PC-3 (cell line): Measurements from ENCODE around the gene CDHR2. TPM values are rescaled to one million over a fixed set of nuclear protein-coding genes. Genes with fewer than 3 reads are reported as not detected.

Source experiments
- ATAC-seq: fragments of 200-7000 bp; cut with Tn5 transposase; 2 replicates; pipeline ENCODE4 v1.9.1; 2020; ENCODE audit warnings: mild to moderate bottlenecking, moderate library complexity
- BruUV-seq: library from RNA; stranded (reverse); fragments of 400-500 nt; replicated peaks from 2 replicates; lab custom pipeline; 2021; lab: Mats Ljungman, UMichigan
- CTCF ChIA-PET: fragments of 300-600 bp; sonication (Branson Sonifier 250); formaldehyde crosslinking; loops from one replicate; lab custom pipeline; 2022; ENCODE audit warnings: antibody characterized with exemption; lab: Charles Lee
- POLR2A ChIA-PET: fragments of 300-600 bp; sonication (Branson Sonifier 250); formaldehyde crosslinking; loops from one replicate; lab custom pipeline; 2022; ENCODE audit warnings: antibody characterized with exemption; ENCODE audit not compliant: unreplicated experiment; lab: Charles Lee
- DNase-seq: peaks from one replicate; pipeline ENCODE4 v3.0.0-alpha.2; 2015
- H2AFZ ChIP-seq: fragments of 300-600 bp; sonication (generic); 2 replicates; pipeline ENCODE4 v1.6.0; 2016; ENCODE audit warnings: antibody characterized with exemption, low read length
- H3F3A ChIP-seq: fragments of 300-600 bp; sonication (generic); one replicate; pipeline ENCODE4 v1.6.0; 2017; ENCODE audit warnings: antibody characterized with exemption, low read length, control low read depth, mild to moderate bottlenecking; ENCODE audit not compliant: unreplicated experiment
- H3K27ac ChIP-seq: fragments of 300-600 bp; sonication (generic); 2 replicates; pipeline ENCODE4 v1.5.1; 2016; ENCODE audit warnings: mild to moderate bottlenecking, low read length
- H3K27me3 ChIP-seq: fragments of 300-600 bp; sonication (generic); 2 replicates; pipeline ENCODE4 v1.6.1; 2016; ENCODE audit warnings: low read length, mixed read lengths
- H3K36me3 ChIP-seq: fragments of 300-600 bp; sonication (generic); 2 replicates; pipeline ENCODE4 v1.6.1; 2016; ENCODE audit warnings: low read depth, mixed run types, low read length, mixed read lengths
- H3K4me1 ChIP-seq: fragments of 300-600 bp; sonication (generic); 2 replicates; pipeline ENCODE4 v1.5.1; 2016; ENCODE audit warnings: low read length; ENCODE audit not compliant: insufficient read depth
- H3K4me2 ChIP-seq: fragments of 300-600 bp; sonication (generic); 2 replicates; pipeline ENCODE4 v1.6.0; 2016; ENCODE audit warnings: low read length
- H3K4me3 ChIP-seq: fragments of 300-600 bp; sonication (generic); 2 replicates; pipeline ENCODE4 v1.5.1; 2016; ENCODE audit warnings: mild to moderate bottlenecking, low read length, mixed read lengths
- H3K79me2 ChIP-seq: fragments of 300-600 bp; sonication (generic); 2 replicates; pipeline ENCODE4 v1.6.1; 2017; ENCODE audit warnings: low read length, mixed read lengths
- H3K9ac ChIP-seq: fragments of 300-600 bp; sonication (generic); 2 replicates; pipeline ENCODE4 v1.6.0; 2016; ENCODE audit warnings: mild to moderate bottlenecking, low read length
- H3K9me2 ChIP-seq: fragments of 300-600 bp; sonication (generic); replicated peaks from 2 replicates; pipeline ENCODE4 v1.6.1; 2016; ENCODE audit warnings: mixed run types, low read length, mixed read lengths
- H3K9me3 ChIP-seq: fragments of 300-600 bp; sonication (generic); 2 replicates; pipeline ENCODE4 v1.6.1; 2016; ENCODE audit warnings: low read length, mixed read lengths
- H4K20me1 ChIP-seq: fragments of 300-600 bp; sonication (generic); 2 replicates; pipeline ENCODE4 v1.6.1; 2016; ENCODE audit warnings: low read length, mixed read lengths
- CTCF ChIP-seq: fragments of 300-600 bp; sonication (generic); conservative IDR thresholded peaks from 2 replicates; pipeline ENCODE4 v1.5.1; 2017; ENCODE audit warnings: antibody characterized with exemption, low read depth, mild to moderate bottlenecking, low read length
- EZH2 ChIP-seq: fragments of 300-600 bp; sonication (generic); IDR thresholded peaks from one replicate; pipeline ENCODE4 v1.6.1; 2017; ENCODE audit warnings: antibody characterized with exemption, mild to moderate bottlenecking, low read length; ENCODE audit not compliant: unreplicated experiment
- EZH2phosphoT487 ChIP-seq: fragments of 300-600 bp; sonication (generic); IDR thresholded peaks from 2 replicates; pipeline ENCODE4 v1.6.1; 2018; ENCODE audit warnings: mild to moderate bottlenecking, antibody characterized with exemption, low read length, borderline replicate concordance
- intact Hi-C: fragments of 100-400 bp; cut with micrococcal nuclease; formaldehyde crosslinking; loops from 2 replicates; pipeline ENCODE4 v1.9.0; 2023
- total RNA-seq: library from RNA; depleted of rRNA; stranded (reverse); fragments of >200 nt; gene quantifications from 2 replicates; pipeline ENCODE4 v1.2.3, GENCODE V29; 2014

Gene CDHR2
- total RNA-seq, 1 experiment from 2014 or later = 0.07 TPM

- Histone ChIP-seq H3K4me2 (peak overlapping the region; percentile 96), H3K27me3 (no peaks in the 10 kb centered on the region), H3K4me3 (peak overlapping the region; percentile 93), H3K9ac (peak overlapping the region; percentile 97), H3K4me1 (peaks cover 35% of the 10 kb centered on the region), H4K20me1 (peaks cover 13% of the 10 kb centered on the region), H3K79me2 (peaks cover 43% of the 10 kb centered on the region), H3K9me3 (no peaks in the 10 kb centered on the region), H2AFZ (peak overlapping the region; percentile 76), H3K36me3 (peaks cover 6% of the 10 kb centered on the region; the same call in 1 of the 2 replicates), H3F3A (no peaks in the 10 kb centered on the region), H3K27ac (peak overlapping the region; percentile 74), H3K9me2 (no peaks in the 10 kb centered on the region)
- DNase-seq = peak; percentile 66
- POLR2A ChIA-PET = interaction anchor here (1.5 kb wide), 1 partner anchor 88 kb away, joined by 9 read pairs; the partner anchor contains the start of gene FAF2
- TF ChIP-seq EZH2phosphoT487 = no peak
- TF ChIP-seq EZH2 = no peak
- no peak for TF ChIP-seq CTCF
- TSS peak; percentile 28 for BruUV-seq
- ATAC-seq = peak; percentile 28
- intact Hi-C loops = no loop called here
- CTCF ChIA-PET = interaction anchor here (0.7 to 3.2 kb wide), 2 partner anchors 89 to 919 kb away, joined by 5 to 13 read pairs; no protein-coding TSS in a partner anchor
Observed at GRCh38 chr5:176536132-176536901, 12.8 kb upstream of the CDHR2 start.

GRCh38 chr5:176536902-176537553 lies 12.1 kb upstream of the CDHR2 start, which contains the start of gene RNF44:
RNF44 (minus strand) TSS chr5:176537402; CDS start chr5:176532472, 4,930 bp downstream.
- peak; percentile 73 for TF ChIP-seq EZH2phosphoT487
- TF ChIP-seq EZH2 = no peak
- no peak for TF ChIP-seq CTCF
- no TSS peak for BruUV-seq
- Histone ChIP-seq H3F3A (no peaks in the 10 kb centered on the region), H3K36me3 (no peaks in the 10 kb centered on the region; the same call in 1 of the 2 replicates), H3K4me3 (peak within 1 kb of the TSS; percentile 93), H3K9ac (peak within 1 kb of the TSS; percentile 97), H3K9me2 (no peaks in the 10 kb centered on the region), H3K9me3 (no peaks in the 10 kb centered on the region), H3K4me2 (peak within 1 kb of the TSS; percentile 96), H3K4me1 (peaks cover 42% of the 10 kb centered on the region), H3K27ac (peak within 1 kb of the TSS; percentile 74), H4K20me1 (peaks cover 13% of the 10 kb centered on the region), H3K79me2 (peaks cover 43% of the 10 kb centered on the region), H2AFZ (peak within 1 kb of the TSS; percentile 96), H3K27me3 (no peaks in the 10 kb centered on the region)
- CTCF ChIA-PET = interaction anchor here (0.5 to 3.2 kb wide), 5 partner anchors 33 to 119 kb away, joined by 3 to 15 read pairs (median 9); partner anchors contain the start of gene TSPAN17
- ATAC-seq = peak; percentile 62
- POLR2A ChIA-PET = interaction anchor here (0.7 to 1.5 kb wide), 3 partner anchors 33 to 895 kb away, joined by 3 to 9 read pairs (median 3); partner anchors contain the start of gene FAF2
- peak; percentile 96 for DNase-seq
- intact Hi-C loops = loop anchor here (1.0 kb wide), 4 partner anchors 46 to 149 kb away; partner anchors contain the start of genes CLTB, FAF2, HIGD2A and NOP16
